B cell (primary cell): Measurements from ENCODE around the gene CAPN14.

Experiments
- EZH2 ChIP-seq: IDR thresholded peaks from 2 replicates; pipeline ENCODE4 v1.6.1; 2012; ENCODE audit warnings: borderline replicate concordance, low read depth, mild to moderate bottlenecking, moderate library complexity, low read length; ENCODE audit not compliant: insufficient read depth, poor library complexity, severe bottlenecking
- TF ChIP-seq, protein P1 (sequence below): fragments of 200-600 bp; IDR thresholded peaks from one replicate; pipeline ENCODE4 v1.8.0; 2022; ENCODE audit warnings: antibody characterized with exemption, mild to moderate bottlenecking

DNA sequence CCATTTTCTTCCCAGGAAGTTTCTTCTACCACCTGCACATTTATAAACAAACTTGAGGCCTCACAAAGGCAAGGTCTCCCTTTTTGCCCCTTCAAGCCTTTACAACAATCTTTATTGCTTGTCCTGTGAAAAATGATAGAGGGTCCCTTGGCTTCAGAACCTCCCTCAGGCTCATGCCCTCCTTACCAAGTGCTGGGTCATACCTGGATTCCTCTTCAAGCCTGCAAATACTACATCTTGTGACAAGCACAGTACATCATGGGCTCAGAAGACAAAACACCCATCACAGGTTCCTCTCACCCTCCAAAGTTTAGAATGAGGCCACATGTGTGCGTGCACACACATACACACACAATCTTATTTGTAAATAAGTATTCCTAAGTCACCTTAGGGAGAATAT is 9.1 kb downstream of the CAPN14 start:
- TF ChIP-seq, protein P1, sequence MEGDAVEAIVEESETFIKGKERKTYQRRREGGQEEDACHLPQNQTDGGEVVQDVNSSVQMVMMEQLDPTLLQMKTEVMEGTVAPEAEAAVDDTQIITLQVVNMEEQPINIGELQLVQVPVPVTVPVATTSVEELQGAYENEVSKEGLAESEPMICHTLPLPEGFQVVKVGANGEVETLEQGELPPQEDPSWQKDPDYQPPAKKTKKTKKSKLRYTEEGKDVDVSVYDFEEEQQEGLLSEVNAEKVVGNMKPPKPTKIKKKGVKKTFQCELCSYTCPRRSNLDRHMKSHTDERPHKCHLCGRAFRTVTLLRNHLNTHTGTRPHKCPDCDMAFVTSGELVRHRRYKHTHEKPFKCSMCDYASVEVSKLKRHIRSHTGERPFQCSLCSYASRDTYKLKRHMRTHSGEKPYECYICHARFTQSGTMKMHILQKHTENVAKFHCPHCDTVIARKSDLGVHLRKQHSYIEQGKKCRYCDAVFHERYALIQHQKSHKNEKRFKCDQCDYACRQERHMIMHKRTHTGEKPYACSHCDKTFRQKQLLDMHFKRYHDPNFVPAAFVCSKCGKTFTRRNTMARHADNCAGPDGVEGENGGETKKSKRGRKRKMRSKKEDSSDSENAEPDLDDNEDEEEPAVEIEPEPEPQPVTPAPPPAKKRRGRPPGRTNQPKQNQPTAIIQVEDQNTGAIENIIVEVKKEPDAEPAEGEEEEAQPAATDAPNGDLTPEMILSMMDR: no peak
- TF ChIP-seq EZH2: no peak
